Activated naive CD4-positive, alpha-beta T cell treated with anti-CD3 and anti-CD28 coated beads, Interleukin-2, amount 10 ng/mL, durations not matched to agents 7 days and 5 days (primary cell): Measurements from ENCODE around the gene ANTXRL.
"Not testable (repeated sequence)": the region's sequence is repeated elsewhere in the genome, so short reads cannot be mapped to it uniquely, and the experiment has no call there.

Experiments used
- CTCF ChIA-PET: fragments of 350-600 bp; sonication (Branson Sonifier 250); formaldehyde crosslinking; loops from one replicate; lab custom pipeline; 2021; ENCODE audit warnings: antibody characterized with exemption; lab: Charles Lee
- DNase-seq: peaks from one replicate; pipeline ENCODE4 v3.0.0-alpha.2; 2020
- H3K27ac Mint-ChIP-seq: one replicate; pipeline ENCODE4 v1.8.0; 2021; ENCODE audit warnings: mild to moderate bottlenecking, moderate library complexity, mixed read lengths
- H3K27me3 Mint-ChIP-seq: one replicate; pipeline ENCODE4 v1.8.0; 2021; ENCODE audit warnings: mild to moderate bottlenecking, mixed read lengths
- H3K36me3 Mint-ChIP-seq: one replicate; pipeline ENCODE4 v1.8.0; 2021; ENCODE audit warnings: mixed read lengths
- H3K4me1 Mint-ChIP-seq: one replicate; pipeline ENCODE4 v1.8.0; 2021; ENCODE audit warnings: mixed read lengths
- H3K4me3 Mint-ChIP-seq: one replicate; pipeline ENCODE4 v1.8.0; 2021; ENCODE audit warnings: mild to moderate bottlenecking, moderate library complexity, mixed read lengths
- H3K9me3 Mint-ChIP-seq: one replicate; pipeline ENCODE4 v1.8.0; 2021; ENCODE audit warnings: mixed read lengths

ANTXRL gene

GRCh38 chr10:46301056-46301645 lies 14.4 kb downstream of the ANTXRL start:
- H3K27me3 Mint-ChIP-seq, result peaks cover 8% of the 10 kb centered on the region
- H3K36me3 Mint-ChIP-seq, result no peaks in the 10 kb centered on the region
- H3K9me3 Mint-ChIP-seq, result no peaks in the 10 kb centered on the region
- no peak overlapping the region for H3K4me3 Mint-ChIP-seq
- peaks cover 36% of the 10 kb centered on the region for H3K4me1 Mint-ChIP-seq
- no peak overlapping the region for H3K27ac Mint-ChIP-seq
- CTCF ChIA-PET, result no interaction called here
- no peak for DNase-seq

GRCh38 chr10:46301721-46302479 lies 15.1 kb downstream of the ANTXRL start:
- H3K27ac Mint-ChIP-seq, result no peak overlapping the region
- no peaks in the 10 kb centered on the region for H3K9me3 Mint-ChIP-seq
- peaks cover 14% of the 10 kb centered on the region for H3K27me3 Mint-ChIP-seq
- H3K36me3 Mint-ChIP-seq, result no peaks in the 10 kb centered on the region
- CTCF ChIA-PET, result no interaction called here
- DNase-seq, result no peak
- H3K4me3 Mint-ChIP-seq, result no peak overlapping the region
- H3K4me1 Mint-ChIP-seq, result peaks cover 36% of the 10 kb centered on the region

DNA sequence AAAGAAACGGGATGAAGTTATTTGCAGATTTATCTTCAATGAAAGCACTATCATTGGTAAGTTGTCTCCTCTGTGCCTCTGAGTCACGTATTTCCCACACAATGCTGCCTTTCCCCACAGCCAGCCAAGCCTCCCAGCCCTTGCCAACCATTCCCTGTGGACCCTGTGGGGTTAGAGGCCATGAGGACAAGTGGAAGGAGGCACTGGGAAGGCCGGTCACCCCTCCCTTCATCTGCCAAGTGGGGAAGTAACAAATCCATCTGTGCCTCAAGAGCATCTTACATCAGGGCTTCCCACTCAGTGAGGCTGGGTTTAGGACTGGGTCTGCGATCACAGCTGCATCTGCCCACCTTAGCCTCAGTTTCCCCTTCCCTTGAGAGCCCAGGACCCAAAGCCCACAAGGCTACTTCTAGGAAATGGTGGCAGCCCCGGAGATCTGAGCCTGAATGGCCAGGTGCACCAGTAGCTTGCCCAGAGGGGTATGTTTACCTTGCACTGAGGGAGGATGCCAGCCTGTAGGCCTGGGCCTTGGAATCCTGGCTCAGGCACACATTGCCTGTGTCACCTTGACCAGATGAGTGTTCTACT lies 16.1 kb downstream of the ANTXRL start:
- H3K36me3 Mint-ChIP-seq, DNase-seq, H3K4me3 Mint-ChIP-seq, CTCF ChIA-PET, H3K9me3 Mint-ChIP-seq, H3K27ac Mint-ChIP-seq: not testable (repeated sequence)
- peaks cover 33% of the 10 kb centered on the region for H3K4me1 Mint-ChIP-seq
- H3K27me3 Mint-ChIP-seq, result peaks cover 24% of the 10 kb centered on the region

GRCh38 chr10:46304062-46304461 lies 17.3 kb downstream of the ANTXRL start:
- no peaks in the 10 kb centered on the region for H3K36me3 Mint-ChIP-seq
- peaks cover 32% of the 10 kb centered on the region for H3K27me3 Mint-ChIP-seq
- peaks cover 21% of the 10 kb centered on the region for H3K4me1 Mint-ChIP-seq
- no peaks in the 10 kb centered on the region for H3K9me3 Mint-ChIP-seq
- H3K4me3 Mint-ChIP-seq, result no peak overlapping the region
- DNase-seq, result no peak
- CTCF ChIA-PET, result no interaction called here
- H3K27ac Mint-ChIP-seq, result no peak overlapping the region

- H3K27me3 Mint-ChIP-seq, result peaks cover 38% of the 10 kb centered on the region
- H3K4me3 Mint-ChIP-seq, H3K27ac Mint-ChIP-seq, H3K9me3 Mint-ChIP-seq, CTCF ChIA-PET, H3K36me3 Mint-ChIP-seq, DNase-seq: not testable (repeated sequence)
- H3K4me1 Mint-ChIP-seq, result peaks cover 14% of the 10 kb centered on the region
Observed at GRCh38 chr10:46304671-46305070, 17.9 kb downstream of the ANTXRL start.

GRCh38 chr10:46305079-46305818 lies 18.5 kb downstream of the ANTXRL start:
- Mint-ChIP-seq H3K9me3 (no peaks in the 10 kb centered on the region), H3K4me3 (no peak overlapping the region), H3K4me1 (peaks cover 10% of the 10 kb centered on the region), H3K36me3 (no peaks in the 10 kb centered on the region), H3K27ac (no peak overlapping the region), H3K27me3 (peaks cover 41% of the 10 kb centered on the region)
- DNase-seq, result no peak
- CTCF ChIA-PET, result no interaction called here

DNA sequence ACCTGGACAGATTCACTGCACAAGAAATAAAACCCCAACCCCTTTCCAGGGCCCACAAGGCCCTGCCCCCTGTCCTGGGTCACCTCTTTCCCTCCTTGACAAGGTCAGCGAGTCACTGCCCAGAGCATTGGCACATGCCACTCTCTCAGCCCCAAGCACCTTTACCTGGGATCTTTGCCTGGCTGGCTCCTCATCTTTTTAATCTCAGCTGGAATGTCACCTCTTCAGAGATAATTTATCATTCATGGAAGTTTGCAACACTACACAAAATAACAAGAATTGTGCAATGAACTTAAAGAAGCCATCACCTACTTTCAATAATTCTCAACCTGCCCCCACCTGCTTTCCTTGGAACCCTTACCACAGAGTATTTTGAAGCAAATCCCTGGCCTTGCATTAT lies 19.2 kb downstream of the ANTXRL start:
- Mint-ChIP-seq H3K27ac (no peak overlapping the region), H3K36me3 (no peaks in the 10 kb centered on the region), H3K9me3 (no peaks in the 10 kb centered on the region), H3K27me3 (peaks cover 47% of the 10 kb centered on the region), H3K4me3 (no peak overlapping the region), H3K4me1 (peaks cover 4% of the 10 kb centered on the region)
- no peak for DNase-seq
- CTCF ChIA-PET, result no interaction called here

- H3K27ac Mint-ChIP-seq, result no peak overlapping the region
- no peak for DNase-seq
Observed at GRCh38 chr10:46306516-46307184, 19.9 kb downstream of the ANTXRL start.

GRCh38 chr10:46307281-46308112 lies 20.7 kb downstream of the ANTXRL start:
- H3K9me3 Mint-ChIP-seq, result no peaks in the 10 kb centered on the region
- CTCF ChIA-PET, result no interaction called here
- no peak overlapping the region for H3K27ac Mint-ChIP-seq
- H3K4me3 Mint-ChIP-seq, result no peak overlapping the region
- H3K4me1 Mint-ChIP-seq, result no peaks in the 10 kb centered on the region
- DNase-seq, result no peak
- H3K36me3 Mint-ChIP-seq, result no peaks in the 10 kb centered on the region
- peaks cover 53% of the 10 kb centered on the region for H3K27me3 Mint-ChIP-seq

More at GRCh38 chr10:46306516-46307184, 19.9 kb downstream of the ANTXRL start:
- Mint-ChIP-seq H3K4me1 (no peaks in the 10 kb centered on the region), H3K27me3 (peaks cover 49% of the 10 kb centered on the region), H3K9me3 (no peaks in the 10 kb centered on the region), H3K4me3 (no peak overlapping the region), H3K36me3 (no peaks in the 10 kb centered on the region)
- CTCF ChIA-PET, result no interaction called here

- CTCF ChIA-PET, result no interaction called here
- Mint-ChIP-seq H3K9me3 (no peaks in the 10 kb centered on the region), H3K27me3 (peaks cover 53% of the 10 kb centered on the region), H3K4me3 (no peak overlapping the region), H3K27ac (no peak overlapping the region), H3K36me3 (no peaks in the 10 kb centered on the region), H3K4me1 (no peaks in the 10 kb centered on the region)
- DNase-seq, result no peak
Observed at GRCh38 chr10:46308113-46308415, 21.3 kb downstream of the ANTXRL start.

DNA sequence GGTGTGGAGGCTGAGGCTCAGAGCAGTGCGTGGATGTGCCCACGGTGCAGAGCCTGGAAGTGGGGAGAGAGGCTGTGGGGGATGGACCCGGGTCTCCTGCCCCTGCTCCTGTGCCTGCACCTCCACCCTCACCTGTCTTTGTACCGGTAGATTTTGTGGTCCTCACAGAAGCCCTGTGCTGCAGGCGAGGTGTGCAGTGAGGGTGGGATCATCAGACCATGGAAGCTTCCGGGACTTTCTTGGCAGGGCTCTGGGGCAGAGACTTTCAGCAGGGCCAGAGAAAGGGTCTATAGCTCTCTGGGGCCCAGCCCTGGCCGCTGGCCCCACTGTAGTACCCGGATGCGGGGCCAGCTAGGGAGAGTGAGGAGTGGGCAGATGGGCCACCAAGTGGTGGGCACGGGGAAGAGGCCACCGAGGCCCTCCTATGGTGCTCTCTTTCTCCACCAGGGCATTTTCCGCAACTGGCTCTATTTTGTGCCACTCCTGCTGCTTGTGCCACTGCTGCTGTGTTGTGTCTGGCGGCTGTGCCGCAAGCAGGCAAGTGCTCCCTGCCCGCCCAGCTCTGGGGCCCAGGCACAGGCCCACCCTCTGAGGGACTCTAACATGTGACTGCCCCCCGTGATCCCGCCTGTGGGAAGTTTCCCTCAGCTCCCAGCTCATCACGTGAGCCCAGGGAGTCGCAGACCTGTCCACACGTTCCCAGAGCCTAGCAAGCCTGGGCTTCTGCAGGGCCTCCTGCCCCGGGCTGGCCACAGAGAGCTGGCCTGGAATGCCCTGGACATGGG lies 22.1 kb downstream of the ANTXRL start:
- no peak for DNase-seq
- Mint-ChIP-seq H3K36me3 (no peaks in the 10 kb centered on the region), H3K4me3 (no peak overlapping the region), H3K4me1 (no peaks in the 10 kb centered on the region), H3K27me3 (peaks cover 53% of the 10 kb centered on the region), H3K27ac (no peak overlapping the region), H3K9me3 (no peaks in the 10 kb centered on the region)
- CTCF ChIA-PET, result no interaction called here

- Mint-ChIP-seq H3K4me1 (no peaks in the 10 kb centered on the region), H3K27ac (no peak overlapping the region), H3K9me3 (no peaks in the 10 kb centered on the region), H3K27me3 (peaks cover 53% of the 10 kb centered on the region), H3K36me3 (no peaks in the 10 kb centered on the region), H3K4me3 (no peak overlapping the region)
- no peak for DNase-seq
- CTCF ChIA-PET, result no interaction called here
Observed at GRCh38 chr10:46309511-46310142, 22.8 kb downstream of the ANTXRL start.

DNA sequence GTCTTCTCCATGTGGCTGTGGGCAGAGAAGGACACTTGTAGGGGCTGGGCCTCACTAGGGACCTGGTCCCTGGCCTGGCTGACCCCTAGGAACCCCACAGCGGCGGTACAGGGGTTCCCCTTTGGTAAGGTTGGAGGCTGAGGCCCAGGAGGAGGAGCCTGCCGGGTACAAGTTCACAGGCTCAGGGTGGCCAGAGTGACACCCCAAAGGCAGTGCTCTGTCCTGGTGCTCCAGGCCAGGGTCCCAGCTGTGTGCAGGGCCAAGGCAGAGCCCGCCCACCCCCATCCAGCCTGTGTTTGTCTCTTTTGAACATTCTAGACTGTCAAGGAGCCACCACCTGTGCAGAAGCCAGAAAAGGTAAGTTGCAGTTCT lies 23.3 kb downstream of the ANTXRL start:
- Mint-ChIP-seq H3K9me3 (no peaks in the 10 kb centered on the region), H3K4me1 (no peaks in the 10 kb centered on the region), H3K27ac (no peak overlapping the region), H3K27me3 (peaks cover 56% of the 10 kb centered on the region), H3K36me3 (no peaks in the 10 kb centered on the region), H3K4me3 (no peak overlapping the region)
- DNase-seq, result no peak
- CTCF ChIA-PET, result no interaction called here
